Esophagus muscularis mucosa (tissue), 3 donors: ENCODE measurements around the gene NKAP.
"Not testable (repeated sequence)": the region's sequence is repeated elsewhere in the genome, so short reads cannot be mapped to it uniquely, and the experiment has no call there.

ENCODE experiments used
- CTCF ChIP-seq, 3 experiments: fragments of 200-600 bp in 2 of 3; fragments of 450-650 bp in 1 of 3; sonication (generic) in 2 of 3; IDR thresholded peaks; one replicate each; pipeline ENCODE4 v1.5.1; 2017 to 2019; ENCODE audit warnings: antibody characterized with exemption in 3 of 3, mild to moderate bottlenecking in 2 of 3, moderate library complexity in 1 of 3
- POLR2AphosphoS5 ChIP-seq, 2 donors: sonication (generic); formaldehyde crosslinking; IDR thresholded peaks; one replicate each; pipeline ENCODE4 v1.6.1; 2017; ENCODE audit warnings: antibody characterized with exemption in 2 of 2

- not testable (repeated sequence) for TF ChIP-seq CTCF, POLR2AphosphoS5 (IDR thresholded peaks at IDR 0.05)
These were observed 52.9 kb downstream of the NKAP start for GRCh38 chrX:119890626-119891025.
